ENCODE data around the gene ZNF284. TPM values are rescaled to one million over a fixed set of nuclear protein-coding genes. Genes with fewer than 3 reads are reported as not detected.
"Not testable (repeated sequence)": the region's sequence is repeated elsewhere in the genome, so short reads cannot be mapped to it uniquely, and the experiment has no call there.

Gene ZNF284
- total and polyA plus RNA-seq, 5 donors from 2014 or later = 0.56 to 2.3 (median 0.63) TPM

DNA sequence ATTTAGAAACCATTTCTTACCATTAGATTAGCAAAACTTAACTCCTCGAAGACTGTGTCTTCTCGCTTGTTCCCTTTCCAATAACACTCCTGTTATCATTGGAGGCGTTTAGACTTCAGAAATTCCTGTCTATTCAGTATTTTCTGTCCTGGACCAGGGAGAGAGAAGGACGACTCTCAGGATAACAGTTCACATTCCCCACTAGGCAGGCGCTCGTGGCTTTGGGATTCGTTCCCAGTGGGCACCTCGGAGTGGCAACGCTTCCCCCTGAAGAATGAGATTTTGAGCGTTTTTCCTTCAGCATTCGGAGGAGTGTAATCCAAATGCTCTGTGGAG, 40.8 kb downstream of the ZNF284 start:
- H3K4me3 ChIP-seq (ENCODE audit: low read depth, low read length) = peak overlapping the region; percentile 98
- H3K9me3 ChIP-seq (ENCODE audit: control insufficient read depth in 2 of 2, low read length in 2 of 2) = peaks cover 28 to 44% of the 10 kb centered on the region in 2 experiments
- peaks cover 8% of the 10 kb centered on the region for H3K36me3 ChIP-seq (ENCODE audit: control insufficient read depth, insufficient read depth, low read length)
- no peak overlapping the region for H3K27ac ChIP-seq (ENCODE audit: insufficient read depth, low read length, poor library complexity, severe bottlenecking)
- peak overlapping the region in 2 of 3 donors; percentile 94 to 97 for H3K27ac Mint-ChIP-seq
- peaks cover 20% of the 10 kb centered on the region for H3K36me3 Mint-ChIP-seq
- peaks cover 0 to 36% (median 16%) of the 10 kb centered on the region in 7 donors for H3K9me3 Mint-ChIP-seq
- peak overlapping the region; percentile 99 to 100 (median 99) for H3K4me3 Mint-ChIP-seq
- H3K4me1 ChIP-seq (ENCODE audit: control insufficient read depth, insufficient read depth, low read length, poor library complexity, severe bottlenecking) = peaks cover 27% of the 10 kb centered on the region
- no peak for ATAC-seq (ENCODE audit: low read depth in 2 of 2)
- DNase-seq = no peak
- H3K4me1 Mint-ChIP-seq = peaks cover 13 to 36% (median 26%) of the 10 kb centered on the region in 4 donors
- no peaks in the 10 kb centered on the region for H3K27me3 ChIP-seq (ENCODE audit: control insufficient read depth, insufficient read depth, low read length)
- no peaks in the 10 kb centered on the region for H3K27me3 Mint-ChIP-seq

DNA sequence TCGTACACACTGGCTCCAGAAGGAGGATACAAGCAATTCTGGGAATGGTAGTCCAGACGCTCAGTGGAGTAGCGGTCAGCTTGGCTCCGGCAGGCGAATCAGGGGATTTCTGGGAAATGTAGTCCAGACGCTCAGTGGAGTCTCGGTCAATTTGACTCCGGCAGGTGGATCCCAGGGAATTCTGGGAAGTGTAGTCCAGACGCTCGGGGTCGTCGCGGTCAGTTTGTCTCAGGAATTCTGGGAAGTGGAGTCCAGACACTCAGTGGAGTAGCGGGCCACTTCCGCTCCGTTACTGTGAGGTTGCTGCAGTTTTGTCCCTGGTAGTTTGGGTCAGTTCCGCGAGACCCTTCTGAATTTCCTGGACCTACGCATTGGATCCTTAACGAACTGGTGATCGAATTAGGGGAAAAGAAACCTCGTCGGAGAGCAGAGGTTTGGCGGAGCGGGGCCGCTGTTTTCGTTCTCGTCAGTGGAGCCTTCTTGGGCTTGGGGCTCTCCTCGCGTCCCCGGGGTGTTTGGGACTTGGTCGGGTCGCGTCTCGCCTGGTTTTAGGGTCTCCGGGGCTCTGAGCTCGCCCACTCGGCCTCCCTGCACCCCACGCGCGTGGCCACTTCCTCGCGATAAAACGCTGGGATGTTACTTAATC, 41.3 kb downstream of the ZNF284 start, which contains the start of gene ZNF225:
TSS of gene ZNF225 (plus strand) at position 262 of the 646 bp plus-strand sequence. CDS start 2,429 bp downstream, outside the sequence.
- peaks cover 27% of the 10 kb centered on the region for H3K4me1 ChIP-seq (ENCODE audit: control insufficient read depth, insufficient read depth, low read length, poor library complexity, severe bottlenecking)
- H3K4me3 ChIP-seq (ENCODE audit: low read depth, low read length) = peak within 1 kb of the TSS; percentile 98
- H3K27me3 Mint-ChIP-seq = no peaks in the 10 kb centered on the region
- peaks cover 11% of the 10 kb centered on the region for H3K36me3 ChIP-seq (ENCODE audit: control insufficient read depth, insufficient read depth, low read length)
- peaks cover 13 to 36% (median 26%) of the 10 kb centered on the region in 4 donors for H3K4me1 Mint-ChIP-seq
- DNase-seq = peak; percentile 72 to 95 (median 80)
- peak within 1 kb of the TSS; percentile 43 for H3K27ac ChIP-seq (ENCODE audit: insufficient read depth, low read length, poor library complexity, severe bottlenecking)
- H3K36me3 Mint-ChIP-seq = peaks cover 19% of the 10 kb centered on the region
- no peaks in the 10 kb centered on the region for H3K27me3 ChIP-seq (ENCODE audit: control insufficient read depth, insufficient read depth, low read length)
- ATAC-seq (ENCODE audit: low read depth in 2 of 2) = peak; percentile 97 to 99
- peaks cover 0 to 31% (median 11%) of the 10 kb centered on the region in 7 donors for H3K9me3 Mint-ChIP-seq
- H3K27ac Mint-ChIP-seq = peak within 1 kb of the TSS; percentile 84 to 97 (median 94)
- H3K9me3 ChIP-seq (ENCODE audit: control insufficient read depth in 2 of 2, low read length in 2 of 2) = peaks cover 23 to 39% of the 10 kb centered on the region in 2 experiments
- peak within 1 kb of the TSS; percentile 99 to 100 (median 99) for H3K4me3 Mint-ChIP-seq

DNA sequence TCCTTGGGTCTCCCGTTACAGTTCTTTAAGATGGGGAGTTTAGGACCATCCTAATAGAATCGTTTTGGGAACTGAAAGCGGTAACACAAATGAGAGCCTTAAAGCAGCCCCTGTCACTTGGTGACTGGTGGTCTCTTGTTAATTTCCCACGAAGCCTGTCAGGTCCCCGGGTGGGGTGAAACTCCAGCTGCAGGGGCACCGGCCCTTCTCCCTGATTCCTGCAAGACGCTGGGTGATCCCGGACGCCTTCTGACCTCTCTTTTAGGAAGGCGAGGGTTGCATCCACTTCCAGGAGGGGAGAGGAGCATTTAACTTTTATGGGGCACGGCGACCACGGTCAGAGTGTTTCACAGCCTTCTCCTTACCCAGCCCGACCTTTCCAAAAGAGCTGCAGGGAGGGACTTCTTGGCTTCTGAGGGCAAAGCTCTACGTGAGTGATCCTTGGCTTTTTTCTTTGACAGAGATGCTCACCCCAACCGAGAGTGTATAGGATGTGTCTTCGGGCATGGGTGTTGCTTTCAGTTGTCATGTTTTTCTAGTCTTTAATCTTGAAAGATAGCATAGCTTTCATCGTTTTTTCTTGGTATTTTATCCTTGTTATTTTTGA, 41.9 kb downstream of the ZNF284 start:
- no peak for ATAC-seq (ENCODE audit: low read depth in 2 of 2)

DNA sequence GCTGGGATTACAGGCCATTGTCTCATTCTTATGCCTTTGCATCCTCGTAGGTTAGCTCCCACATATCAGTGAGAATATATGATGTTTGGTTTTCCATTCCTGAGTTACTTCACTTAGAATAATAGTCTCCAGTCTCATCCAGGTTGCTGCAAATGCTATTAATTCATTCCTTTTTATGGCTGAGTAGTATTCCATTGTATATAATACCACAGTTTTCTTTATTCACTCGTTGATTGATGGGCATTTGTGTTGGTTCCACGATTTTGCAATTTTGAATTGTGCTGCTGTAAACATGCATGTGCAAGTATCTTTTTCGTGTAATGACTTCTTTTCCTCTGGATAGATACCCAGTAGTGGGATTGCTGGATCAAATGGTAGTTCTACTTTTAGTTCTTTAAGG, 49.2 kb downstream of the ZNF284 start:
- Histone ChIP-seq H3K9me3 (ENCODE audit: control insufficient read depth in 2 of 2, low read length in 2 of 2) (peaks cover 20 to 34% of the 10 kb centered on the region in 2 experiments), H3K36me3 (ENCODE audit: control insufficient read depth, insufficient read depth, low read length) (peaks cover 75% of the 10 kb centered on the region)
- H3K27ac Mint-ChIP-seq; H3K27ac ChIP-seq (ENCODE audit: insufficient read depth, low read length, poor library complexity, severe bottlenecking); H3K27me3 Mint-ChIP-seq; H3K4me3 ChIP-seq (ENCODE audit: low read depth, low read length); DNase-seq; ATAC-seq (ENCODE audit: low read depth in 2 of 2); H3K4me1 ChIP-seq (ENCODE audit: control insufficient read depth, insufficient read depth, low read length, poor library complexity, severe bottlenecking); H3K27me3 ChIP-seq (ENCODE audit: control insufficient read depth, insufficient read depth, low read length); H3K4me3 Mint-ChIP-seq: not testable (repeated sequence)
- peaks cover 6 to 58% (median 33%) of the 10 kb centered on the region in 7 donors for H3K9me3 Mint-ChIP-seq
- H3K4me1 Mint-ChIP-seq = peaks cover 7 to 19% (median 13%) of the 10 kb centered on the region in 4 donors
- H3K36me3 Mint-ChIP-seq = peaks cover 89% of the 10 kb centered on the region

More for the DNA sequence above, 41.9 kb downstream of the ZNF284 start:
- Mint-ChIP-seq H3K27me3 (no peaks in the 10 kb centered on the region), H3K9me3 (peaks cover 0 to 28% (median 11%) of the 10 kb centered on the region in 7 donors), H3K4me1 (peaks cover 13 to 36% (median 26%) of the 10 kb centered on the region in 4 donors), H3K4me3 (peak overlapping the region; percentile 99 to 100 (median 99)), H3K36me3 (peaks cover 23% of the 10 kb centered on the region), H3K27ac (peak overlapping the region; percentile 84 to 97 (median 94))
- Histone ChIP-seq H3K4me1 (ENCODE audit: control insufficient read depth, insufficient read depth, low read length, poor library complexity, severe bottlenecking) (peaks cover 27% of the 10 kb centered on the region), H3K27me3 (ENCODE audit: control insufficient read depth, insufficient read depth, low read length) (no peaks in the 10 kb centered on the region), H3K9me3 (ENCODE audit: control insufficient read depth in 2 of 2, low read length in 2 of 2) (peaks cover 17 to 33% of the 10 kb centered on the region in 2 experiments), H3K27ac (ENCODE audit: insufficient read depth, low read length, poor library complexity, severe bottlenecking) (peak overlapping the region; percentile 43), H3K4me3 (ENCODE audit: low read depth, low read length) (peak overlapping the region; percentile 98), H3K36me3 (ENCODE audit: control insufficient read depth, insufficient read depth, low read length) (peaks cover 16% of the 10 kb centered on the region)
- peak in 1 of 3 donors; percentile 20 for DNase-seq

DNA sequence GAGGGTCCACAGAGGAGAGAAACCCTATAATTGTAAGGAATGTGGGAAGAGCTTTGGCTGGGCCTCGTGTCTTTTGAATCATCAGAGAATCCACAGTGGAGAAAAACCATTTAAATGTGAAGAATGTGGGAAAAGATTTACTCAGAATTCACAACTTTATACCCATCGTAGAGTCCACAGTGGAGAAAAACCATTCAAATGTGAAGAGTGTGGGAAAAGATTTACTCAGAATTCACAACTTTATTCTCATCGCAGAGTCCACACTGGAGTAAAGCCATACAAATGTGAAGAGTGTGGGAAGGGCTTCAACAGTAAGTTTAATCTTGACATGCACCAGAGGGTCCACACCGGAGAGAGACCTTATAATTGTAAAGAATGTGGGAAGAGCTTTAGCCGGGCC, 60.0 kb downstream of the ZNF284 start:
- Histone ChIP-seq H3K27ac (ENCODE audit: insufficient read depth, low read length, poor library complexity, severe bottlenecking) (no peak overlapping the region), H3K27me3 (ENCODE audit: control insufficient read depth, insufficient read depth, low read length) (no peaks in the 10 kb centered on the region), H3K4me3 (ENCODE audit: low read depth, low read length) (no peak overlapping the region), H3K9me3 (ENCODE audit: control insufficient read depth in 2 of 2, low read length in 2 of 2) (peaks cover 58 to 82% of the 10 kb centered on the region in 2 experiments), H3K36me3 (ENCODE audit: control insufficient read depth, insufficient read depth, low read length) (peaks cover 41% of the 10 kb centered on the region), H3K4me1 (ENCODE audit: control insufficient read depth, insufficient read depth, low read length, poor library complexity, severe bottlenecking) (no peaks in the 10 kb centered on the region)
- no peaks in the 10 kb centered on the region for H3K27me3 Mint-ChIP-seq
- H3K27ac Mint-ChIP-seq = no peak overlapping the region
- H3K36me3 Mint-ChIP-seq = peaks cover 33% of the 10 kb centered on the region
- H3K9me3 Mint-ChIP-seq = peaks cover 2 to 37% (median 16%) of the 10 kb centered on the region in 7 donors
- DNase-seq = no peak
- peaks cover 0 to 2% (median 0%) of the 10 kb centered on the region in 4 donors for H3K4me1 Mint-ChIP-seq
- H3K4me3 Mint-ChIP-seq = no peak overlapping the region
- ATAC-seq (ENCODE audit: low read depth in 2 of 2) = no peak

Other genes starting within 250 kb of the ZNF284 start
- 6.0 TPM for gene ZNF283, start 244.8 kb upstream of the ZNF284 start, total RNA-seq
- 1 to 10 TPM; 1.4 to 5.1 (median 3.7) TPM for gene ZNF283, start 244.8 kb upstream of the ZNF284 start, polyA plus RNA-seq
- gene ZNF404, start 188.2 kb upstream of the ZNF284 start, total RNA-seq = 3.2 TPM
- gene ZNF404, start 188.2 kb upstream of the ZNF284 start, polyA plus RNA-seq = 1 to 10 TPM in 3 of 4 donors, under 1 TPM in 1; 0.63 to 3.5 (median 2.3) TPM
- gene ZNF45, start 136.9 kb upstream of the ZNF284 start, total RNA-seq = 14.8 TPM
- 10 to 100 TPM; 13.0 to 17.5 (median 15.2) TPM for gene ZNF45, start 136.9 kb upstream of the ZNF284 start, polyA plus RNA-seq
- 0.67 TPM for gene ZNF221, start 120.9 kb upstream of the ZNF284 start, total RNA-seq
- under 1 TPM in 3 of 4 donors, not detected in 1; 0.56 to 0.96 (median 0.90) TPM for gene ZNF221, start 120.9 kb upstream of the ZNF284 start, polyA plus RNA-seq
- 3.9 TPM for gene ZNF155, start 88.0 kb upstream of the ZNF284 start, total RNA-seq
- gene ZNF155, start 88.0 kb upstream of the ZNF284 start, polyA plus RNA-seq = 1 to 10 TPM; 3.4 to 4.8 (median 4.0) TPM
- gene ZNF230, start 69.2 kb upstream of the ZNF284 start, total RNA-seq = 3.1 TPM
- gene ZNF230, start 69.2 kb upstream of the ZNF284 start, polyA plus RNA-seq = 1 to 10 TPM; 2.6 to 5.1 (median 4.2) TPM
- 5.0 TPM for gene ZNF222, start 46.8 kb upstream of the ZNF284 start, total RNA-seq
- 1 to 10 TPM; 1.9 to 4.9 (median 3.9) TPM for gene ZNF222, start 46.8 kb upstream of the ZNF284 start, polyA plus RNA-seq
- 1.4 TPM for gene ZNF223, start 20.1 kb upstream of the ZNF284 start, total RNA-seq
- 1 to 10 TPM in 2 of 4 donors, under 1 TPM in 2; 0.68 to 3.1 (median 1.8) TPM for gene ZNF223, start 20.1 kb upstream of the ZNF284 start, polyA plus RNA-seq
- 42.5 TPM for gene ZNF224, start 22.2 kb downstream of the ZNF284 start, total RNA-seq
- 10 to 100 TPM in 3 of 4 donors, 1 to 10 TPM in 1; 9.4 to 12.8 (median 11.4) TPM for gene ZNF224, start 22.2 kb downstream of the ZNF284 start, polyA plus RNA-seq
- 2.3 TPM for gene ZNF225, start 41.2 kb downstream of the ZNF284 start, total RNA-seq
- 1 to 10 TPM; 2.1 to 3.9 (median 3.4) TPM for gene ZNF225, start 41.2 kb downstream of the ZNF284 start, polyA plus RNA-seq
- gene ZNF234, start 69.4 kb downstream of the ZNF284 start, total RNA-seq = 4.6 TPM
- gene ZNF234, start 69.4 kb downstream of the ZNF284 start, polyA plus RNA-seq = 1 to 10 TPM; 2.9 to 9.3 (median 5.8) TPM
- gene ZNF226, start 92.9 kb downstream of the ZNF284 start, total RNA-seq = 11.5 TPM
- 10 to 100 TPM; 26.6 to 41.3 (median 30.6) TPM for gene ZNF226, start 92.9 kb downstream of the ZNF284 start, polyA plus RNA-seq
- gene ZNF227, start 140.4 kb downstream of the ZNF284 start, total RNA-seq = 21.6 TPM
- gene ZNF227, start 140.4 kb downstream of the ZNF284 start, polyA plus RNA-seq = 10 to 100 TPM; 11.4 to 18.0 (median 16.0) TPM
- gene ZNF233, start 187.7 kb downstream of the ZNF284 start, total RNA-seq = 0.12 TPM
- under 1 TPM in 3 of 4 donors, not detected in 1; 0.35 to 0.64 (median 0.56) TPM for gene ZNF233, start 187.7 kb downstream of the ZNF284 start, polyA plus RNA-seq
- gene ZNF235, start 232.9 kb downstream of the ZNF284 start, total RNA-seq = 5.4 TPM
- 1 to 10 TPM; 1.0 to 3.5 (median 2.6) TPM for gene ZNF235, start 232.9 kb downstream of the ZNF284 start, polyA plus RNA-seq

All from CD4-positive, CD25-positive, alpha-beta regulatory T cell (primary cell).